GM18517 (cell line): ENCODE data around the gene NSD1.

Source experiments
- ATAC-seq: cut with Tn5 transposase; IDR thresholded peaks from one replicate; pipeline ENCODE4 v1.9.1; 2021; ENCODE audit warnings: mild to moderate bottlenecking, moderate library complexity; ENCODE audit not compliant: unreplicated experiment

The NSD1 gene

GRCh38 chr5:177096162-177097015 lies 37.2 kb upstream of the NSD1 start:
- no peak for ATAC-seq

- ATAC-seq = no peak
Measured at GRCh38 chr5:177097016-177097985, 36.3 kb upstream of the NSD1 start.

- ATAC-seq = no peak
Measured at GRCh38 chr5:177098120-177098469, 35.5 kb upstream of the NSD1 start.

- ATAC-seq = no peak
Measured at GRCh38 chr5:177098470-177099141, 35.0 kb upstream of the NSD1 start.

- ATAC-seq = no peak
Measured at GRCh38 chr5:177099422-177100093, 34.0 kb upstream of the NSD1 start.

- no peak for ATAC-seq
Measured at GRCh38 chr5:177100714-177101121, 32.9 kb upstream of the NSD1 start.

- ATAC-seq = no peak
Measured at GRCh38 chr5:177103523-177104253, 29.9 kb upstream of the NSD1 start.

- ATAC-seq = no peak
Measured at GRCh38 chr5:177105691-177106476, 27.7 kb upstream of the NSD1 start.

- ATAC-seq = no peak
Measured at GRCh38 chr5:177107159-177107558, 26.4 kb upstream of the NSD1 start.

GRCh38 chr5:177109810-177110209 lies 23.8 kb upstream of the NSD1 start:
- ATAC-seq = no peak

- ATAC-seq = no peak
Measured at GRCh38 chr5:177111720-177112394, 21.7 kb upstream of the NSD1 start.

GRCh38 chr5:177112589-177113220 lies 20.9 kb upstream of the NSD1 start:
- no peak for ATAC-seq

- ATAC-seq = peak; percentile 58
Measured at GRCh38 chr5:177113566-177114424, 19.8 kb upstream of the NSD1 start.

- ATAC-seq = no peak
Measured at GRCh38 chr5:177116631-177117373, 16.8 kb upstream of the NSD1 start.

- no peak for ATAC-seq
Measured at GRCh38 chr5:177117441-177118045, 16.0 kb upstream of the NSD1 start.

GRCh38 chr5:177122566-177122965 lies 11.0 kb upstream of the NSD1 start:
- ATAC-seq = no peak
